ENCODE results near the gene NFIB.

DNA sequence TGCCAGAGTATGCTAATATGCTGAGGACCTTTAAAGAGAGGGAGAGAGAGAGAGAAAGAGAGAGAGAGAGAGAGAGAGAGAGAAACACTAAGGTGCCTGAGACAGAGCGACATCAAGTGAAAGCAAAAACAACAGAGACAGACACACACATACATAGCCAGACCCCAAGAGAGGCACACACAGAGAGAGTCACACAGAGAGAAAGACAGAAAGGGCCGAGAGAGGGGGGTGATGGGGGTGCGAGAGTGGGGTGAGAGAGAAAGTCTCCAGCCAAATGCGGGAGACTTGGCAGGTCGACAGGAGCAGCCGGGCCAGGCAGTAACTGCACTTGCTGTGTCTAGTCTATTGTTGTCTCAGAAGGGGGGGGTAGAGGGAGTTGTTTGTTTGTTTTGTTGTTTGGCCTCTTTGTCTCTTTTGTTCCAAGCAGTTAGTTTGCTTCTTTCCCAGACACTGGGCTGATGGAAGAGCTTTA lies 30.1 kb upstream of the NFIB start:
- TF ChIP-seq CTCF (IDR thresholded peaks at IDR 0.05) (peak in 1 of 7 experiments; percentile 3), POLR2A (IDR thresholded peaks at IDR 0.05) (no peak)

Data from body of pancreas (tissue), 4 donors.